ENCODE measurements around the gene HS3ST4. TPM values are rescaled to one million over a fixed set of nuclear protein-coding genes. Genes with fewer than 3 reads are reported as not detected.

Gene HS3ST4
- total and polyA plus RNA-seq, 2 donors (not counting 1 experiment from before 2014, with no cell fraction given) = not detected

GRCh38 chr16:25996052-25996451 lies 304.3 kb downstream of the HS3ST4 start:
- H3K9ac ChIP-seq (ENCODE audit: low read length) = no peak overlapping the region
- no peaks in the 10 kb centered on the region for H4K20me1 ChIP-seq (ENCODE audit: control insufficient read depth, insufficient read depth, low read length, poor library complexity, severe bottlenecking)
- H3K4me2 ChIP-seq (replicated peaks; ENCODE audit: low read depth, low read length, poor library complexity, severe bottlenecking) = no peak overlapping the region
- no peaks in the 10 kb centered on the region for H3K9me3 Mint-ChIP-seq (ENCODE audit: insufficient read depth)
- no peak overlapping the region for H3K27ac ChIP-seq (ENCODE audit: low read length in 2 of 2)
- no peak for ATAC-seq (ENCODE audit: low read depth)
- H2AFZ ChIP-seq (ENCODE audit: insufficient read depth, low read depth, low read length, poor library complexity, severe bottlenecking) = no peak overlapping the region
- H3K4me1 Mint-ChIP-seq = no peaks in the 10 kb centered on the region
- CTCF ChIA-PET = no interaction called here
- POLR2A ChIA-PET = no interaction called here
- TF ChIP-seq CTCF (IDR thresholded peaks at IDR 0.05) (no peak), EZH2 (IDR thresholded peaks at IDR 0.05; ENCODE audit: borderline replicate concordance, insufficient read depth, low read depth, low read length, poor library complexity, severe bottlenecking) (no peak)
- no peak overlapping the region for H3K27ac Mint-ChIP-seq
- no peaks in the 10 kb centered on the region for H3K36me3 ChIP-seq (replicated peaks in 1 of 2; ENCODE audit: control extremely low read depth in 1 of 2, control insufficient read depth in 1 of 2, extremely low read depth in 1 of 2, insufficient read depth in 2 of 2, low read length in 1 of 2)
- peaks cover 6% of the 10 kb centered on the region for H3K27me3 Mint-ChIP-seq
- H3K79me2 ChIP-seq (ENCODE audit: control insufficient read depth, insufficient read depth, low read length) = no peaks in the 10 kb centered on the region
- H3K4me3 ChIP-seq (ENCODE audit: control extremely low read depth in 1 of 5, extremely low read depth in 1 of 5, insufficient read depth in 1 of 5, low read depth in 2 of 5, low read length in 4 of 5) = no peak overlapping the region
- no peak for DNase-seq
- no peaks in the 10 kb centered on the region for H3K27me3 ChIP-seq (replicated peaks in 1 of 4; ENCODE audit: control extremely low read depth in 1 of 4, control insufficient read depth in 3 of 4, insufficient read depth in 4 of 4, low read length in 3 of 4)
- H3K4me3 Mint-ChIP-seq = no peak overlapping the region
- H3K9me3 ChIP-seq (ENCODE audit: control extremely low read depth in 1 of 3, control insufficient read depth in 2 of 3, insufficient read depth in 1 of 3, low read length in 2 of 3) = no peaks in the 10 kb centered on the region
- WGBS (ENCODE audit: insufficient coverage) = no CpG with 5 or more reads among the region's 2 CpGs
- H3K4me1 ChIP-seq (ENCODE audit: control insufficient read depth in 2 of 2, insufficient read depth in 2 of 2, low read length in 2 of 2) = no peaks in the 10 kb centered on the region
- intact Hi-C loops (cut with micrococcal nuclease) = no loop called here

GRCh38 chr16:26005336-26005735 lies 313.6 kb downstream of the HS3ST4 start:
- Histone ChIP-seq H3K9ac (ENCODE audit: low read length) (no peak overlapping the region), H3K27me3 (replicated peaks in 1 of 4; ENCODE audit: control extremely low read depth in 1 of 4, control insufficient read depth in 3 of 4, insufficient read depth in 4 of 4, low read length in 3 of 4) (peaks cover 0 to 2% (median 0%) of the 10 kb centered on the region in 4 experiments), H2AFZ (ENCODE audit: insufficient read depth, low read depth, low read length, poor library complexity, severe bottlenecking) (no peak overlapping the region), H3K79me2 (ENCODE audit: control insufficient read depth, insufficient read depth, low read length) (no peaks in the 10 kb centered on the region), H3K36me3 (replicated peaks in 1 of 2; ENCODE audit: control extremely low read depth in 1 of 2, control insufficient read depth in 1 of 2, extremely low read depth in 1 of 2, insufficient read depth in 2 of 2, low read length in 1 of 2) (no peaks in the 10 kb centered on the region), H4K20me1 (ENCODE audit: control insufficient read depth, insufficient read depth, low read length, poor library complexity, severe bottlenecking) (no peaks in the 10 kb centered on the region), H3K27ac (ENCODE audit: low read length in 2 of 2) (no peak overlapping the region), H3K4me1 (ENCODE audit: control insufficient read depth in 2 of 2, insufficient read depth in 2 of 2, low read length in 2 of 2) (no peaks in the 10 kb centered on the region), H3K9me3 (ENCODE audit: control extremely low read depth in 1 of 3, control insufficient read depth in 2 of 3, insufficient read depth in 1 of 3, low read length in 2 of 3) (peaks cover 0 to 10% (median 0%) of the 10 kb centered on the region in 3 donors), H3K4me2 (replicated peaks; ENCODE audit: low read depth, low read length, poor library complexity, severe bottlenecking) (no peak overlapping the region), H3K4me3 (ENCODE audit: control extremely low read depth in 1 of 5, extremely low read depth in 1 of 5, insufficient read depth in 1 of 5, low read depth in 2 of 5, low read length in 4 of 5) (no peak overlapping the region)
- no peak overlapping the region for H3K4me3 Mint-ChIP-seq
- ATAC-seq (ENCODE audit: low read depth) = no peak
- H3K9me3 Mint-ChIP-seq (ENCODE audit: insufficient read depth) = peaks cover 12% of the 10 kb centered on the region
- TF ChIP-seq CTCF (IDR thresholded peaks at IDR 0.05) (no peak), EZH2 (IDR thresholded peaks at IDR 0.05; ENCODE audit: borderline replicate concordance, insufficient read depth, low read depth, low read length, poor library complexity, severe bottlenecking) (no peak)
- 90% methylated on average over 3 of the region's 5 CpGs for WGBS (ENCODE audit: insufficient coverage)
- no peaks in the 10 kb centered on the region for H3K4me1 Mint-ChIP-seq
- POLR2A ChIA-PET = no interaction called here
- H3K27ac Mint-ChIP-seq = no peak overlapping the region
- intact Hi-C loops (cut with micrococcal nuclease) = no loop called here
- DNase-seq = no peak
- peaks cover 8% of the 10 kb centered on the region for H3K27me3 Mint-ChIP-seq
- CTCF ChIA-PET = no interaction called here

All from B cell (primary cell).